Measurements from ENCODE around the gene ST3GAL4. TPM values are rescaled to one million over a fixed set of nuclear protein-coding genes. Genes with fewer than 3 reads are reported as not detected.

Gene ST3GAL4
- total RNA-seq, 1 donor, result 37.7 TPM

GRCh38 chr11:126403658-126404057 lies 48.2 kb downstream of the ST3GAL4 start:
- no peak for DNase-seq (ENCODE audit: low read depth in 2 of 3, low spot score in 2 of 3)

- no peak for DNase-seq (ENCODE audit: low read depth in 2 of 3, low spot score in 2 of 3)
Measured at GRCh38 chr11:126404367-126404766, 48.9 kb downstream of the ST3GAL4 start.

- DNase-seq (ENCODE audit: low read depth in 2 of 3, low spot score in 2 of 3), result no peak
Measured at GRCh38 chr11:126405374-126405773, 49.9 kb downstream of the ST3GAL4 start.

GRCh38 chr11:126405906-126406305 lies 50.4 kb downstream of the ST3GAL4 start:
- DNase-seq (ENCODE audit: low read depth in 2 of 3, low spot score in 2 of 3), result no peak

- no peak for DNase-seq (ENCODE audit: low read depth in 2 of 3, low spot score in 2 of 3)
Measured at GRCh38 chr11:126406368-126406767, 50.9 kb downstream of the ST3GAL4 start.

GRCh38 chr11:126407101-126407521 lies 51.6 kb downstream of the ST3GAL4 start:
- DNase-seq (ENCODE audit: low read depth in 2 of 3, low spot score in 2 of 3), result no peak

- no peak for DNase-seq (ENCODE audit: low read depth in 2 of 3, low spot score in 2 of 3)
Measured at GRCh38 chr11:126407682-126408288, 52.3 kb downstream of the ST3GAL4 start.

GRCh38 chr11:126408496-126408895 lies 53.0 kb downstream of the ST3GAL4 start:
- no peak for DNase-seq (ENCODE audit: low read depth in 2 of 3, low spot score in 2 of 3)

- DNase-seq (ENCODE audit: low read depth in 2 of 3, low spot score in 2 of 3), result no peak
Measured at GRCh38 chr11:126408901-126409619, 53.6 kb downstream of the ST3GAL4 start.

- no peak for DNase-seq (ENCODE audit: low read depth in 2 of 3, low spot score in 2 of 3)
Measured at GRCh38 chr11:126409620-126409985, 54.1 kb downstream of the ST3GAL4 start.

- DNase-seq (ENCODE audit: low read depth in 2 of 3, low spot score in 2 of 3), result no peak
Measured at GRCh38 chr11:126410649-126411048, 55.2 kb downstream of the ST3GAL4 start.

GRCh38 chr11:126411971-126412381 lies 56.5 kb downstream of the ST3GAL4 start:
- DNase-seq (ENCODE audit: low read depth in 2 of 3, low spot score in 2 of 3), result no peak

- DNase-seq (ENCODE audit: low read depth in 2 of 3, low spot score in 2 of 3), result no peak
Measured at GRCh38 chr11:126413426-126413825, 57.9 kb downstream of the ST3GAL4 start.

- no peak for DNase-seq (ENCODE audit: low read depth in 2 of 3, low spot score in 2 of 3)
Measured at GRCh38 chr11:126413843-126414405, 58.4 kb downstream of the ST3GAL4 start.

GRCh38 chr11:126414615-126415014 lies 59.1 kb downstream of the ST3GAL4 start:
- no peak for DNase-seq (ENCODE audit: low read depth in 2 of 3, low spot score in 2 of 3)

- no peak for DNase-seq (ENCODE audit: low read depth in 2 of 3, low spot score in 2 of 3)
Measured at GRCh38 chr11:126415128-126415527, 59.6 kb downstream of the ST3GAL4 start.

GRCh38 chr11:126415669-126416420 lies 60.4 kb downstream of the ST3GAL4 start:
- DNase-seq (ENCODE audit: low read depth in 2 of 3, low spot score in 2 of 3), result no peak

- peak; percentile 28 to 85 (median 84) for DNase-seq (ENCODE audit: low read depth in 2 of 3, low spot score in 2 of 3)
Measured at GRCh38 chr11:126416542-126417090, 61.1 kb downstream of the ST3GAL4 start.

- no peak for DNase-seq (ENCODE audit: low read depth in 2 of 3, low spot score in 2 of 3)
Measured at GRCh38 chr11:126417091-126417862, 61.8 kb downstream of the ST3GAL4 start.

- DNase-seq (ENCODE audit: low read depth in 2 of 3, low spot score in 2 of 3), result no peak
Measured at GRCh38 chr11:126418887-126419286, 63.4 kb downstream of the ST3GAL4 start.
